Right forelimb (tissue), 1 donor: ENCODE data around the gene BANF2.
"Not testable (repeated sequence)": the region's sequence is repeated elsewhere in the genome, so short reads cannot be mapped to it uniquely, and the experiment has no call there.

ENCODE experiments used
- DNase-seq: peaks from one replicate; pipeline ENCODE4 v3.0.0-alpha.2; 2018

The BANF2 gene

DNA sequence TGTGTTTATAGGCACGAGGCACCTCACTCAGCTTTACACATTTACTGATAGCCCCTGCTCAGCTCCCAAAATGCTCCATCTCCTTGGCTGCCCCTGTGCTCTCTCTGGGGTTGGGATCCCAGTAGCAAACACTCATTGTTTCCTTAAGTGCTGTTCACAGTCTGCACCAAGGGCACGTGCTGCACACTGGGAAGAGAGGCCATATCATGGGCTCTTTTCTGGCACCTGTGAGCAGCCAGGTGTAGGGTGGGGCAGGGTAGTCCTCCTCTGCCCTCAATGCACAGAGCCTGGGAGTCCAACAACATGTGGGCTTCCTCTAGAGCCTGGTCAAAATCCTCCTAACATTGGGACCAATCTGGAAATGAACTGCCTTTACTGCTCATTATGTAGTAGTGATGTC, 67.9 kb downstream of the BANF2 start:
- no peak for DNase-seq

DNA sequence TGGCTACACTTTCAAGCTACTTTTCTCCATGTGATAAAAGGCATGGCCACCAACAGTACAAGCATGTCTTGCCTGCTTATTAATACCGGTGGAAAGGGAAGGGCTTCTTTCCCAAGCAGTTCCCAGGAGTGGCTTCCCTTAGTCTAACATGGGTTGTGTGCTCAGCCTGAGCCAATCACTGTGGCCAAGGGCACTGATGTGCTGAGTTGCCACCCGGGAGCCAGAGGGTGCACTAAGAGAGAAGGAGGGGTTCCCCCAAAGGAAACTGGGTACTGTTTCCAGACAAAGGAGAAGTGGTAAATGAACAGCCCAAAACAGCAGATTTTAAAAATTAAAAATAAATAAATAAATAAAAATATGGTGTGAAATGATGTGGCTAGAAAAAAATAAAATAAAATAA, 68.5 kb downstream of the BANF2 start:
- DNase-seq = no peak

DNA sequence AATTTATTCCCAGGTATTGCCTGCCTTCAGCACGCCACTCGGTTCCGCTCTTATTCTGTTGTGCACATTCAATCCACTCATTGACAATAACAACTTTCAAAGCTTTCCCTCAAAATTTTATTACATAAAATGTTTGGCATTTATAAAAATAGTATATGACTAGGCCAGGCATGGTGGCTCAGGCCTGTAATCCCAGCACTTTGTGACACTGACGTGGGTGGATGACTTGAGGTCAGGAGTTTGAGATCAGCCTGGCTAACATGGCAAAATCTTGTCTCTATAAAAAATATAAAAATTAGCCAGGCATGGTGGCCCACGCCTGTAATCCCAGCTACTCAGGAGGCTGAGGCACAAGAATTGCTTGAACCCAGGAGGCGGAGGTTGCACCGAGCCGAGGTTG, 70.0 kb downstream of the BANF2 start:
- not testable (repeated sequence) for DNase-seq

DNA sequence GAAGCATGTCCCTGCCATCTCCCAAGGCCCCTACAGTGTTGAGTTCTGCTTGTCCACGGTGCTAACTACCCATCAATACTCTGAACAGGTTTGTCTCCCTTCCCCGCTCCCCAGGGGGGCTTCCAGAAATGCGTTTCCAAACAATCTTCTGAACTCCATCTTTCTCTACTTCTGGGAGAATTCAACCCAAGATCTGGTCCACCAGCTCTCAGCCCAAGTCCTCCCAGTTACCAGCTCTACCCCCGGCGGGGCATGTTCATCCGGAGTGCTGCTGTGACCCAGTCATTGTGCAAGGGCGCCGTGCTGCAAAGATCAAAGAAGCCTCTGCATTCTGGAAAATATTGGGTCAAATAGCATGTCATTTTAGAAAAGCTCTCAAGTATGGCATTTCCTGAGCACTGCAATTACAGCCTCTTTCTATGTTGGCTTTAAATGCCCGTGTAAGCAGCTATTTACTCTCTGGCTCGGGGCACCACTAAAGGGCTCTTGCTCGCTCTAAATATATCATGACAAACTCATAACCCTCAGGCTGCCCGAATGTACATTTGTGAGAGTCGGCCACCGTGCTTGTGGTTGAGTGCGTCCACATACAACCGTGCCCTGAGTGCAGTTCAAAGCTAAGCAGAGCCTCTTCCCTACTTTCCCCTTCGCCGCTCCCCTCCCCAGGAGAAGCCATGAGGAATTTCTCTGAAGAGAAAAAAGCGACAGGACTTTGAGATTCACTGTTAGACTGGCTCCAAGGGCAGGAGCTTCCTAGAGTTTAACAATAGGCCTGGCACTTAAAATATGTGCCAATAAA, 71.6 kb downstream of the BANF2 start:
- no peak for DNase-seq

DNA sequence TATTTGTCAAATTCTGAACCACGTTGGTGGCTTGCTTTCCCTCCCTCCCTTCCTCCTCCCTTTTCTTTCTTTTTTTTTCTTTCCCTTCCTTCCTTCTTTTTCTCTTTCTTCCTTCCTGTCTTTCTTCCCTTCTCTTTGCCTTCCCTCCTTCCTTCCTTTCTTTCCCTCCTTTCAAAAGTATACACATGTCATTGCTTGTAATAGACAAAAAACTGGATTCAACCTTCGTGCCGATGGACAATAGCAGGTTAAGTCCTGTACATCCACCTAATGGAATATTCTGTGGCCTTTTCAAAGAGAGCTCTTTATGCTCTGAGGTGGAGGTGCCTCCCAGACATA, 72.2 kb downstream of the BANF2 start:
- no peak for DNase-seq

DNA sequence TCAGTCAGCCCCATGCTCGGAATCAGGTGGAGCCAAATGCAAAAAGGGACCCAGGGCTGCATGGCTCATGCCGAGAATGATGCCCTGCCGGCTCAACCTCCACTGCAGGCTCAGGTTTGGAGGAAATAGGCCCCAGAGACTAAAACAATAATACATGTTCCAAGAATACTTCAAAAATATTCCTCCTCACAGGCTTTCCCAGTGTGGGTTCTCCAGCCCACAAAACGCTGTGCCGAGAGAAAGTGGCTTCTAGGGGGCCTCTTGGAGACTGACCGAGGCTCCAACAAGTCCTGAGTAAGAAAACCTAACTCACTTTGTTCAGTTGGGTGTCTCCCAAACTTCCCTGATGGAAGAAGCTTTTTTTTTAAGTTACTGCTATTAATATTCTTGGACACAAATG, 73.9 kb downstream of the BANF2 start:
- DNase-seq = no peak

DNA sequence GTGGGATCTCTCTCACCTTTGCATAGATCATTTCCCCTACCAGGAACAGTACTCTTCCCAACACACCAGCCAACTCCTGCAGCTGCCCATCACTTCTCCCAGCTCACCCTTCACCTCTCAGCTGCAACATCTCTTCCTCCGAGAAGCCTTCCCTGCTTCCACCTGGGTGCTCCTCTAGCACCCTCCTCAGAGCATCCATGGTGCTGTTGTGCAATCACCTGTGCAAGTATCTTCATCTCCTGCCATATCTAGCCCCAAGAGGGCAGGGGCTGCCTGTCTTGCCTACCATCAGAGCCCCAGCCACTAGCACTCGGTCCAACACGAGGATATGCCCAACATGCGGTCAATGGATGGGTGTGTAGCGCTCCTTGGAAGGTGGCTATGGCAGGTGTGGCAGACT, 75.8 kb downstream of the BANF2 start:
- no peak for DNase-seq

DNA sequence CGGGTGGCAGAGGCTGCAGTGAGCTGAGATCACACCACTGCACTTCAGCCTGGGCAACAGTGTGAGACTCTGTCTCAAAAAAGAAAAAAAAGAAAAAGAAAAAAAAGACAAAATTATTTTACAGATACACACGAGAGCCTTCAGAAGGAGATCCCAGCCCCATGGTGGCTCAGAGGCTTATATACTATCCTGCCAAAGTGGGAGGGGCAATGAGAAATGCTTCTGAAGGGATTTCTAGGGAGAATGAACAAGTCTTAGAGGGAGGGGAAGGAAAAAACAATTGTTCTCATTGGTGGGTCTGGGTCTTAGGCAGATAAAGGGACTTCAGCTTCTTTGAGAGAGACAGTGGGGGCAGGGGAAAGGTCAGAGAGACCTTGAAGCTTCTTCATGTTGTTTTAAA, 76.8 kb downstream of the BANF2 start:
- DNase-seq = no peak

DNA sequence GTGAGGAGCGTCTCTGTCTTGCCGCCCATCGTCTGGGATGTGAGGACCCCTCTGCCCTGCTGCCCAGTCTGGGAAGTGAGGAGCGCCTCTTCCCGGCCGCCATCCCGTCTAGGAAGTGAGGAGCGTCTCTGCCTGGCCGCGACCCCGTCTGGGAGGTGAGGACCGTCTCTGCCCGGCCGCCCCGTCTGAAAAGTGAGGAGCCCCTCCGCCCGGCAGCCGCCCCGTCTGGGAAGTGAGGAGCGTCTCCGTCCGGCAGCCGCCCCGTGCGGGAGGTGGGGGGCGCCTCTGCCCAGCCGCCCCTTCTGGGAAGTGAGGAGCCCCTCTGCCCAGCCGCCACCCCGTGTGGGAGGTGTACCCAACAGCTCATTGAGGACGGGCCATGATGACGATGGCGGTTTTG, 79.2 kb downstream of the BANF2 start:
- DNase-seq = not testable (repeated sequence)

DNA sequence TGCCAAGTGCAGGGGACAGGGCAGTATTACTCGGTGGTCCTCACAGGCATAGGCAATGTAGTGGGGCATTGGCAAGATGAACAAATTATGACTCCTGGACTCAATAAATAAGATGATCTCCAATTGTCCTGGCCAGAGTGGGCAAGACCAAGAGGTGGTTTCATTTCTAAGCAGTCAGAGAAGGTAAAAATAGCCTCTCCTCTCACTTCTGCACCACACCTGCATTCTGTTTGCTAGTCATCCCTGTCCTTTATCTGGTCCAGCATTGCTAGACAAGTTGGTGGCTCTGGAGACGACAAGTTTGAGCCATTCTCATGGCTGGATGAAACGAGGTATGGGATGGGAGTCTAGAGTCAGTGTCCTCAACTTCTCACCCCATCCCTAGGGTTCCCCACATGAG, 83.0 kb downstream of the BANF2 start:
- no peak for DNase-seq

DNA sequence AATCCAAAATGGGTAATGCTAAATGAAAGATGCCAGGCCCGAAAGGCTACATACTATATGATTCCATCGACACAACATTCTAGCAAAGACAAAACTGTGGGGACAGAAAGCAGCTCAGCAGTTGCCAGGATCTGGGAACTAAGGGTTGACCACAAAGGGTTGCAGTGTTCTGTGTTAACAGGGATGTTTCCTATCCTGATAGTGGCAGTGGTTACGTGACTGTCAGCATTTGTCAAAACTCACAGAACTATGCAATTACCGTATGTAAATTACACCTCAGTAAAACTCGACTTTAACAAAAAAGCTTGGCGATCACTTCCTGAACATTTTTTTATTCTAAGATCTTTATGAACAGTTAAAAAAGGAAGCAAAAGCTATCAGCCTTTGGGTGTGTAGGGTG, 83.9 kb downstream of the BANF2 start:
- no peak for DNase-seq

DNA sequence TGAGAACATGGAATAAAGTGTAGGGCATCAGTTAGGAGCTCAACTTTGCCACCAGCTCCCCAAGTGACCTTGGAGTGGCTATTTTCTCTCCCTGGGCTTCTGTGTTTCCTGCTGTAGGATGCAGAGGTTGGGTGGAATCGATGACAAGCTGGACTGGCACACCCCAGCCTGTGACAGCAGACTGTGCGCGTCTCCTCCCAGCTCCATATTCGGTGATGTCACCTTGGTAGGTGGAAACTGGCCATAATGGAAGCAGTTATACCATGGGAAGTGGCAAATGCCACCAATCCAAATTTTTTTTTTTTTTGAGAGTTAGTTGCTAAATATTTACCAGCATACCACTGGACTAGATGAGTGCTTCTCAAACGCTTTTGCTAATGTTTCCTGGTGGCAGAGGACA, 85.2 kb downstream of the BANF2 start:
- no peak for DNase-seq
